HG03521 (cell line): ENCODE measurements around the gene SPIB.

Experiments used
- ATAC-seq: cut with Tn5 transposase; IDR thresholded peaks from one replicate; pipeline ENCODE4 v1.9.1; 2021; ENCODE audit warnings: mild to moderate bottlenecking, moderate library complexity; ENCODE audit not compliant: unreplicated experiment

Gene SPIB

GRCh38 chr19:50418176-50419021 lies at the start of gene SPIB:
Gene SPIB, plus strand, starts transcription at chr19:50418938. Its CDS starts 25 bp downstream, at chr19:50418963.
- no peak for ATAC-seq

- ATAC-seq, result no peak
Observed at GRCh38 chr19:50371914-50372475, 46.7 kb upstream of the SPIB start.

GRCh38 chr19:50376166-50377050 lies 42.3 kb upstream of the SPIB start, which contains the start of gene NR1H2:
Gene NR1H2, plus strand, starts transcription at chr19:50376457. Its CDS starts 1,149 bp downstream, at chr19:50377606.
- peak; percentile 84 for ATAC-seq

GRCh38 chr19:50377051-50377461 lies 41.7 kb upstream of the SPIB start:
- no peak for ATAC-seq

GRCh38 chr19:50377517-50377916 lies 41.2 kb upstream of the SPIB start:
- no peak for ATAC-seq

GRCh38 chr19:50378169-50378862 lies 40.4 kb upstream of the SPIB start:
- no peak for ATAC-seq

GRCh38 chr19:50378863-50379236 lies 39.9 kb upstream of the SPIB start:
- no peak for ATAC-seq

GRCh38 chr19:50379602-50380001 lies 39.1 kb upstream of the SPIB start:
- no peak for ATAC-seq

GRCh38 chr19:50380137-50380536 lies 38.6 kb upstream of the SPIB start:
- no peak for ATAC-seq

GRCh38 chr19:50380751-50381151 lies 38.0 kb upstream of the SPIB start:
- ATAC-seq, result no peak

GRCh38 chr19:50381881-50382729 lies 36.6 kb upstream of the SPIB start:
- ATAC-seq, result no peak

- ATAC-seq, result no peak
Observed at GRCh38 chr19:50383001-50383851, 35.5 kb upstream of the SPIB start.

- ATAC-seq, result peak; percentile 85
Observed at GRCh38 chr19:50383852-50384684, 34.7 kb upstream of the SPIB start, which contains the start of gene POLD1. Gene POLD1, plus strand, starts transcription at chr19:50384347. Its CDS starts 14,505 bp downstream, at chr19:50398852.

GRCh38 chr19:50384685-50385535 lies 33.8 kb upstream of the SPIB start:
- no peak for ATAC-seq

GRCh38 chr19:50387176-50387867 lies 31.4 kb upstream of the SPIB start:
- no peak for ATAC-seq

GRCh38 chr19:50387868-50388245 lies 30.9 kb upstream of the SPIB start:
- ATAC-seq, result no peak
